ENCODE data around the gene SLC39A6. TPM values are rescaled to one million over a fixed set of nuclear protein-coding genes. Genes with fewer than 3 reads are reported as not detected.

The SLC39A6 gene
- polyA plus RNA-seq, 1 of the 3 experiments (the other 2 are of a cell fraction): 67.4 TPM

- no peak overlapping the region for H2AFZ ChIP-seq (ENCODE audit: low read depth)
- H3K4me2 ChIP-seq: no peak overlapping the region
- no peaks in the 10 kb centered on the region for H3K9me2 ChIP-seq
- 97% methylated on average over 1 of the region's 1 CpG for WGBS (ENCODE audit: low lambda C conversion rate)
- TF ChIP-seq TAF1 (IDR thresholded peaks at IDR 0.05; ENCODE audit: borderline replicate concordance, low read depth, low read length): no peak
- no peak for TF ChIP-seq TCF12 (IDR thresholded peaks at IDR 0.05)
- no peak for TF ChIP-seq FOSL2 (IDR thresholded peaks at IDR 0.05; ENCODE audit: borderline replicate concordance, low read depth)
- no peak for TF ChIP-seq SMC3 (IDR thresholded peaks at IDR 0.05; ENCODE audit: low read depth, low read length)
- no peak for TF ChIP-seq YY1 (IDR thresholded peaks at IDR 0.05; ENCODE audit: low read depth)
- TF ChIP-seq FOXJ3 (CRISPR knock-in tag; IDR thresholded peaks at IDR 0.05): no peak
- no peaks in the 10 kb centered on the region for H3F3A ChIP-seq (replicated peaks; ENCODE audit: insufficient read depth)
- H3K4me3 ChIP-seq (ENCODE audit: low read depth in 2 of 2, low read length in 1 of 2): no peak overlapping the region
- ChIA-PET POLR2A (no interaction called here), CTCF (interaction anchor here (1.1 to 2.5 kb wide), 2 partner anchors 14 to 149 kb away, joined by 3 to 7 read pairs; no protein-coding TSS in a partner anchor)
- DNase-seq: no peak
- peaks cover 74% of the 10 kb centered on the region for H3K79me2 ChIP-seq (ENCODE audit: insufficient read depth)
- H3K36me3 ChIP-seq (replicated peaks in 1 of 2; ENCODE audit: control insufficient read depth in 1 of 2, insufficient read depth in 2 of 2, low read length in 1 of 2): peaks cover 50 to 56% of the 10 kb centered on the region in 2 experiments
- H3K27me3 ChIP-seq (ENCODE audit: insufficient read depth): no peaks in the 10 kb centered on the region
- no peak overlapping the region for H3K9ac ChIP-seq
- H4K20me1 ChIP-seq (ENCODE audit: insufficient read depth): peaks cover 47% of the 10 kb centered on the region
- H3K4me1 ChIP-seq (ENCODE audit: control insufficient read depth in 1 of 2, insufficient read depth in 2 of 2, low read depth in 1 of 2, low read length in 1 of 2): peaks cover 4 to 21% of the 10 kb centered on the region in 2 experiments; a peak in 2 of 4 replicates
- no peak overlapping the region for H3K27ac ChIP-seq (ENCODE audit: low read depth in 2 of 2, low read length in 1 of 2)
- no peaks in the 10 kb centered on the region for H3K9me3 ChIP-seq
These were observed 6.1 kb upstream of the SLC39A6 start for GRCh38 chr18:36135264-36135663.

DNA sequence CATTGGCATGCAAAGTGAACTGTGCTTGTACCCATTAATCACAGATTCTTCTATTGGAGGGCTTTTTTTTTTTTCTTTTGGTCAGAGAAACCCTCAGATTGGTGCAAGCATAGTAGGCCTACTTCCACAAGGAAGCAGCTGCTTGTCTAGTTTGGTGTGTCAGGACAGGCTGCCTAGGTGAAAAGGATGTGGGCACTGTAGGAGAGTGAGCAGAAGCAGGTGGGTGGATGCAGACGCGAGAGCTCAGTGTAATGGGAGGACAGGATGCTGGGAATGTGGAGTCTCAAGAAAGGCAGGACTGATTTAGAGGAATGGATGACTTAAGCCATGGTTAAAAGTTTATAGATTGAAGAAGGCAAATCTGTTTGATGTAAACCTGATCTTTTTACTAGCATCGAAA lies 3.6 kb upstream of the SLC39A6 start:
- no peaks in the 10 kb centered on the region for H3K9me2 ChIP-seq
- no peaks in the 10 kb centered on the region for H3F3A ChIP-seq (replicated peaks; ENCODE audit: insufficient read depth)
- TF ChIP-seq, protein P1, sequence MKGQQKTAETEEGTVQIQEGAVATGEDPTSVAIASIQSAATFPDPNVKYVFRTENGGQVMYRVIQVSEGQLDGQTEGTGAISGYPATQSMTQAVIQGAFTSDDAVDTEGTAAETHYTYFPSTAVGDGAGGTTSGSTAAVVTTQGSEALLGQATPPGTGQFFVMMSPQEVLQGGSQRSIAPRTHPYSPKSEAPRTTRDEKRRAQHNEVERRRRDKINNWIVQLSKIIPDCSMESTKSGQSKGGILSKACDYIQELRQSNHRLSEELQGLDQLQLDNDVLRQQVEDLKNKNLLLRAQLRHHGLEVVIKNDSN (IDR thresholded peaks at IDR 0.05; ENCODE audit: borderline replicate concordance, low read depth): no peak
- no peak for TF ChIP-seq EZH2phosphoT487 (IDR thresholded peaks at IDR 0.05; ENCODE audit: borderline replicate concordance, low read depth)
- TF ChIP-seq EP300 (IDR thresholded peaks at IDR 0.05; ENCODE audit: borderline replicate concordance in 1 of 2, low read depth in 1 of 2, low read length in 1 of 2): no peak
- TF ChIP-seq GATA2 (CRISPR knock-in tag; IDR thresholded peaks at IDR 0.05): no peak
- TF ChIP-seq, protein P2, sequence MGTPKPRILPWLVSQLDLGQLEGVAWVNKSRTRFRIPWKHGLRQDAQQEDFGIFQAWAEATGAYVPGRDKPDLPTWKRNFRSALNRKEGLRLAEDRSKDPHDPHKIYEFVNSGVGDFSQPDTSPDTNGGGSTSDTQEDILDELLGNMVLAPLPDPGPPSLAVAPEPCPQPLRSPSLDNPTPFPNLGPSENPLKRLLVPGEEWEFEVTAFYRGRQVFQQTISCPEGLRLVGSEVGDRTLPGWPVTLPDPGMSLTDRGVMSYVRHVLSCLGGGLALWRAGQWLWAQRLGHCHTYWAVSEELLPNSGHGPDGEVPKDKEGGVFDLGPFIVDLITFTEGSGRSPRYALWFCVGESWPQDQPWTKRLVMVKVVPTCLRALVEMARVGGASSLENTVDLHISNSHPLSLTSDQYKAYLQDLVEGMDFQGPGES (IDR thresholded peaks at IDR 0.05; ENCODE audit: low read depth, low read length): no peak
- TF ChIP-seq MEF2A (IDR thresholded peaks at IDR 0.05; ENCODE audit: borderline replicate concordance, low read depth): no peak
- TF ChIP-seq MXI1 (IDR thresholded peaks at IDR 0.05; ENCODE audit: low read depth, low read length): no peak
- H4K20me1 ChIP-seq (ENCODE audit: insufficient read depth): peaks cover 47% of the 10 kb centered on the region
- peaks cover 32 to 34% of the 10 kb centered on the region in 2 experiments for H3K36me3 ChIP-seq (replicated peaks in 1 of 2; ENCODE audit: control insufficient read depth in 1 of 2, insufficient read depth in 2 of 2, low read length in 1 of 2)
- no peak overlapping the region for H2AFZ ChIP-seq (ENCODE audit: low read depth)
- ChIA-PET CTCF (interaction anchor here (0.6 to 2.5 kb wide), 2 partner anchors 18 to 152 kb away, joined by 4 to 7 read pairs; no protein-coding TSS in a partner anchor), POLR2A (no interaction called here)
- H3K27ac ChIP-seq (ENCODE audit: low read depth in 2 of 2, low read length in 1 of 2): no peak overlapping the region
- no peak overlapping the region for H3K9ac ChIP-seq
- no peaks in the 10 kb centered on the region for H3K9me3 ChIP-seq
- H3K79me2 ChIP-seq (ENCODE audit: insufficient read depth): peaks cover 89% of the 10 kb centered on the region
- H3K4me1 ChIP-seq (ENCODE audit: control insufficient read depth in 1 of 2, insufficient read depth in 2 of 2, low read depth in 1 of 2, low read length in 1 of 2): peaks cover 4 to 25% of the 10 kb centered on the region in 2 experiments; a peak in 2 of 4 replicates
- 100% methylated on average over 3 of the region's 3 CpGs for WGBS (ENCODE audit: low lambda C conversion rate)
- H3K27me3 ChIP-seq (ENCODE audit: insufficient read depth): no peaks in the 10 kb centered on the region
- no peak for DNase-seq
- H3K4me2 ChIP-seq: no peak overlapping the region; the same call in 1 of the 2 replicates
- no peak overlapping the region for H3K4me3 ChIP-seq (ENCODE audit: low read depth in 2 of 2, low read length in 1 of 2)

All from SK-N-SH (cell line).